ENCODE results near the gene MANBA. TPM values are rescaled to one million over a fixed set of nuclear protein-coding genes. Genes with fewer than 3 reads are reported as not detected.

MANBA gene
- total RNA-seq, 6 experiments from 2014 or later, result 11.3 to 18.2 (median 13.9) TPM

DNA sequence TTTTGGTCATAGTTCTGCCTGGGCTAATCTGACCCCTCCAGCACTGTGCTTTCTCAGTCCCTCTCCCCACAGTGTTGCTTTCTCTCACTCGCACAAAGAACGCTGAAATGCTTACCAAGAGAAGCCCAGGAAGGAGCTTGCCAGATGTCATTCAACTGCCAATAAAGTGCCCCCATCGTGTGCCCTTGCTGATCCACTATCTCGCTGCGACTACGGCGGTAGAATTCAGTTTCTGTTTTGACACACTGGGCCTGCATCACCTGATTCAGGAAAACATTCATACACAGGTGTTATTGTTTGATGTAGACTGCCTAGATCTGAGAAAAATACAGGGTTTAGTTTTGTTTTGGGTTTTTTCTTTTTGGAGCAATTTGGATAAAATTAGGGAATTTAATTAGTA lies 121.2 kb downstream of the MANBA start:
- Histone ChIP-seq H3K4me3 (no peak overlapping the region), H3K9me3 (no peaks in the 10 kb centered on the region), H3K4me1 (no peaks in the 10 kb centered on the region), H3K27ac (no peak overlapping the region), H3K36me3 (peaks cover 0 to 6% (median 0%) of the 10 kb centered on the region in 4 donors), H3K27me3 (no peaks in the 10 kb centered on the region)
- no peak for ATAC-seq
- intact Hi-C loops (cut with DNase I), result no loop called here
- WGBS (ENCODE audit: insufficient coverage, low coverage, low lambda C conversion rate, missing lambda C conversion rate), result 91% methylated on average over 7 of the region's 7 CpGs
- no peak for DNase-seq
- TF ChIP-seq, protein P1, sequence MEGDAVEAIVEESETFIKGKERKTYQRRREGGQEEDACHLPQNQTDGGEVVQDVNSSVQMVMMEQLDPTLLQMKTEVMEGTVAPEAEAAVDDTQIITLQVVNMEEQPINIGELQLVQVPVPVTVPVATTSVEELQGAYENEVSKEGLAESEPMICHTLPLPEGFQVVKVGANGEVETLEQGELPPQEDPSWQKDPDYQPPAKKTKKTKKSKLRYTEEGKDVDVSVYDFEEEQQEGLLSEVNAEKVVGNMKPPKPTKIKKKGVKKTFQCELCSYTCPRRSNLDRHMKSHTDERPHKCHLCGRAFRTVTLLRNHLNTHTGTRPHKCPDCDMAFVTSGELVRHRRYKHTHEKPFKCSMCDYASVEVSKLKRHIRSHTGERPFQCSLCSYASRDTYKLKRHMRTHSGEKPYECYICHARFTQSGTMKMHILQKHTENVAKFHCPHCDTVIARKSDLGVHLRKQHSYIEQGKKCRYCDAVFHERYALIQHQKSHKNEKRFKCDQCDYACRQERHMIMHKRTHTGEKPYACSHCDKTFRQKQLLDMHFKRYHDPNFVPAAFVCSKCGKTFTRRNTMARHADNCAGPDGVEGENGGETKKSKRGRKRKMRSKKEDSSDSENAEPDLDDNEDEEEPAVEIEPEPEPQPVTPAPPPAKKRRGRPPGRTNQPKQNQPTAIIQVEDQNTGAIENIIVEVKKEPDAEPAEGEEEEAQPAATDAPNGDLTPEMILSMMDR (IDR thresholded peaks at IDR 0.05), result no peak
- TF ChIP-seq POLR2A (IDR thresholded peaks at IDR 0.05), result no peak

DNA sequence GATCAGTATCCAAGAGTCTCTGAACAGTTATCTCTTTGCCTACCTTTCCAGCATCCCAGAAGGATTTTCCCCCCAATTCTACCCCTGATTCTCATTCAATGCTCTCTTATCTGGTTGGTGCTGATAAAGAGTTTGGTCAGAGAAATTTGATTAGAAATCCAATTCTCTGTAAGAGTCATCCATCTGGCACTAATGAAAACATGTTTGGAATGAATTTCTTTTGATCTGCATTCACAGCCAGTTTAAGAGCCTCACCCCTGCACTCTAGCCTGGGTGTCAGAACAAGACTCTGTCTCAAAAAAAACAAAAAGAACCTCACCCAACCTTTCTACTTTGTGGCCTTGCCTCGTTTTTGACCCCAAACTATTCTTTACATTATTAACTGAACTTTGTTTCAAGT lies 122.1 kb downstream of the MANBA start:
- intact Hi-C loops (cut with DNase I), result no loop called here
- DNase-seq (no peak), ATAC-seq (no peak)
- TF ChIP-seq POLR2A (IDR thresholded peaks at IDR 0.05), result no peak
- TF ChIP-seq, protein P1 (IDR thresholded peaks at IDR 0.05), result no peak
- H3K9me3 ChIP-seq, result no peaks in the 10 kb centered on the region
- H3K27ac ChIP-seq, result no peak overlapping the region
- no peaks in the 10 kb centered on the region for H3K27me3 ChIP-seq
- H3K4me1 ChIP-seq, result no peaks in the 10 kb centered on the region
- no peak overlapping the region for H3K4me3 ChIP-seq
- peaks cover 0 to 8% (median 0%) of the 10 kb centered on the region in 4 donors for H3K36me3 ChIP-seq
- WGBS (ENCODE audit: insufficient coverage, low coverage, low lambda C conversion rate, missing lambda C conversion rate), result 53% methylated on average over 1 of the region's 1 CpG

DNA sequence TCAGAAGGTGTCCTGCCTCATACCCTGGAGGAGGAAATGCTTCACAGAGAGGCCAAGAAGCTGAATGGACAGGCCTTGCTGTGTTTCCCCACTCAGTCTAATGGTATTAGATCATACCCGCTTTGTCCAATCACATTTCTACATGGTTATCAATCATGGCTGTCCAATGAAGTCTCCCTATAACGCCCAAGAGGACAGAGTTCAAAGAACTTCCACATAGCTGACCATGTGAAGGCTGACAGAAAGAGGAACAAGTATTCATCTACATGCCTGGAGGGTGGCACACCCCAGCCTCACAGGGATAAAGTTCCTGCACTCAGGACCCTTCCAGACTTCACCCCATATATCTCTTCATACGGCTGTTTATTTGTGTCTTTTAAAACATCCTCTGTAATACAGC lies 123.4 kb downstream of the MANBA start:
- no peak overlapping the region for H3K4me3 ChIP-seq
- 89% methylated on average over 3 of the region's 3 CpGs for WGBS (ENCODE audit: insufficient coverage, low coverage, low lambda C conversion rate, missing lambda C conversion rate)
- H3K27me3 ChIP-seq, result no peaks in the 10 kb centered on the region
- H3K27ac ChIP-seq, result no peak overlapping the region
- no peaks in the 10 kb centered on the region for H3K9me3 ChIP-seq
- no peak for TF ChIP-seq POLR2A (IDR thresholded peaks at IDR 0.05)
- TF ChIP-seq, protein P1 (IDR thresholded peaks at IDR 0.05), result no peak
- H3K36me3 ChIP-seq, result peaks cover 0 to 8% (median 0%) of the 10 kb centered on the region in 4 donors
- DNase-seq (no peak), ATAC-seq (peak in 1 of 4 donors; percentile 27)
- intact Hi-C loops (cut with DNase I), result no loop called here
- peaks cover 0 to 6% (median 2%) of the 10 kb centered on the region in 4 donors for H3K4me1 ChIP-seq

DNA sequence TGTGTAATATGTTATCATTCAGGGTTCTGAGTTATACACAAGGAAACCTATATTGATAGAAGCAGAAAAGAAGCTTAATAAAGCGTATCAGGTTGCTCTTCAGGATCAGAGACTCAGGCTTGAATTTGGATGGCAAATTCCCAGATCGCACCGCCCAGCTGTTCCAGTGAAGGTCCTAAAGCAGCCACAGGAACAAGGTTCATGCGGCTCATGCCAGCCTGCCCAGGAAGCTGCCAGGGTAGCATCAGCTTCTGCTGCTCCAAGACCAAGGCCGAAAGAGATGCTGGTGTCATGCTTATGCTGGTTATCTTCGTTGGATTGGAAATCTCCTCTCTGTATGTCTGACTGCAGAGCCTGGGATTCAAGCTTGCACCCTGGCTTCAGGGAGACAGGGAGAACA lies 127.7 kb downstream of the MANBA start:
- no peak for TF ChIP-seq POLR2A (IDR thresholded peaks at IDR 0.05)
- TF ChIP-seq, protein P1 (IDR thresholded peaks at IDR 0.05), result no peak

More for the DNA sequence above, 127.7 kb downstream of the MANBA start:
- intact Hi-C loops (cut with DNase I), result no loop called here
- Histone ChIP-seq H3K36me3 (peaks cover 0 to 8% (median 0%) of the 10 kb centered on the region in 4 donors), H3K27me3 (no peaks in the 10 kb centered on the region), H3K4me3 (no peak overlapping the region), H3K27ac (no peak overlapping the region), H3K4me1 (peaks cover 0 to 14% (median 4%) of the 10 kb centered on the region in 4 donors), H3K9me3 (no peaks in the 10 kb centered on the region)
- 28% methylated on average over 2 of the region's 6 CpGs for whole genome bisulfite sequencing (ENCODE audit: insufficient coverage, low coverage, low lambda C conversion rate, missing lambda C conversion rate)
- ATAC-seq (peak; percentile 73 to 91 (median 86)), DNase-seq (peak in 2 of 3 donors; percentile 75 to 80)
